ENCODE data around the gene HRH3. TPM values are rescaled to one million over a fixed set of nuclear protein-coding genes. Genes with fewer than 3 reads are reported as not detected.

Gene HRH3
- total RNA-seq, 2 donors from 2014 or later = 0.18 to 0.51 TPM

- no peak overlapping the region for H3K27ac ChIP-seq
- WGBS = 91% methylated on average over 17 of the region's 18 CpGs
Measured at GRCh38 chr20:62197801-62198200, 22.3 kb downstream of the HRH3 start.

GRCh38 chr20:62197311-62197710 lies 22.8 kb downstream of the HRH3 start:
- peaks cover 0 to 22% of the 10 kb centered on the region in 2 donors for H3K36me3 ChIP-seq
- H3K4me1 ChIP-seq (replicated peaks) = no peaks in the 10 kb centered on the region
- WGBS = 85% methylated on average over 9 of the region's 9 CpGs
- no peaks in the 10 kb centered on the region for H3K27me3 ChIP-seq (replicated peaks; ENCODE audit: insufficient read depth)
- no peak overlapping the region for H3K4me3 ChIP-seq
- intact Hi-C loops (cut with DNase I) = no loop called here
- no peak for DNase-seq (ENCODE audit: low spot score)
- TF ChIP-seq POLR2AphosphoS5 (IDR thresholded peaks at IDR 0.05) (no peak), POLR2A (IDR thresholded peaks at IDR 0.05) (no peak), CTCF (IDR thresholded peaks at IDR 0.05) (no peak)
- no peaks in the 10 kb centered on the region for H3K9me3 ChIP-seq
- H3K27ac ChIP-seq = no peak overlapping the region

More at GRCh38 chr20:62197801-62198200, 22.3 kb downstream of the HRH3 start:
- no peaks in the 10 kb centered on the region for H3K27me3 ChIP-seq (replicated peaks; ENCODE audit: insufficient read depth)
- no peaks in the 10 kb centered on the region for H3K4me1 ChIP-seq (replicated peaks)
- no peak overlapping the region for H3K4me3 ChIP-seq
- TF ChIP-seq POLR2AphosphoS5 (IDR thresholded peaks at IDR 0.05) (no peak), CTCF (IDR thresholded peaks at IDR 0.05) (no peak), POLR2A (IDR thresholded peaks at IDR 0.05) (no peak)
- intact Hi-C loops (cut with DNase I) = no loop called here
- DNase-seq (ENCODE audit: low spot score) = no peak
- H3K36me3 ChIP-seq = peaks cover 0 to 22% of the 10 kb centered on the region in 2 donors
- H3K9me3 ChIP-seq = no peaks in the 10 kb centered on the region

- TF ChIP-seq CTCF (IDR thresholded peaks at IDR 0.05) (no peak), POLR2AphosphoS5 (IDR thresholded peaks at IDR 0.05) (no peak), POLR2A (IDR thresholded peaks at IDR 0.05) (no peak)
- DNase-seq (ENCODE audit: low spot score) = no peak
- Histone ChIP-seq H3K27me3 (replicated peaks; ENCODE audit: insufficient read depth) (no peaks in the 10 kb centered on the region), H3K36me3 (peaks cover 0 to 22% of the 10 kb centered on the region in 2 donors), H3K27ac (no peak overlapping the region), H3K4me1 (replicated peaks) (no peaks in the 10 kb centered on the region), H3K4me3 (no peak overlapping the region), H3K9me3 (no peaks in the 10 kb centered on the region)
- intact Hi-C loops (cut with DNase I) = no loop called here
- 97% methylated on average over 10 of the region's 10 CpGs for WGBS
Measured at GRCh38 chr20:62196286-62196685, 23.8 kb downstream of the HRH3 start.

- Histone ChIP-seq H3K4me1 (replicated peaks) (no peaks in the 10 kb centered on the region), H3K27ac (no peak overlapping the region), H3K27me3 (replicated peaks; ENCODE audit: insufficient read depth) (no peaks in the 10 kb centered on the region), H3K9me3 (no peaks in the 10 kb centered on the region), H3K4me3 (no peak overlapping the region), H3K36me3 (peaks cover 0 to 17% of the 10 kb centered on the region in 2 donors)
- intact Hi-C loops (cut with DNase I) = no loop called here
- no peak for DNase-seq (ENCODE audit: low spot score)
- 90% methylated on average over 10 of the region's 10 CpGs for WGBS
- TF ChIP-seq CTCF (IDR thresholded peaks at IDR 0.05) (no peak), POLR2AphosphoS5 (IDR thresholded peaks at IDR 0.05) (no peak), POLR2A (IDR thresholded peaks at IDR 0.05) (no peak)
Measured at GRCh38 chr20:62195736-62196135, 24.3 kb downstream of the HRH3 start.

GRCh38 chr20:62195075-62195405 lies 25.0 kb downstream of the HRH3 start:
- Histone ChIP-seq H3K36me3 (peaks cover 0 to 13% of the 10 kb centered on the region in 2 donors), H3K4me1 (replicated peaks) (no peaks in the 10 kb centered on the region), H3K4me3 (no peak overlapping the region), H3K27me3 (replicated peaks; ENCODE audit: insufficient read depth) (no peaks in the 10 kb centered on the region), H3K27ac (no peak overlapping the region), H3K9me3 (no peaks in the 10 kb centered on the region)
- no peak for TF ChIP-seq POLR2AphosphoS5 (IDR thresholded peaks at IDR 0.05)
- no peak for TF ChIP-seq CTCF (IDR thresholded peaks at IDR 0.05)
- no peak for TF ChIP-seq POLR2A (IDR thresholded peaks at IDR 0.05)
- 67% methylated on average over 8 of the region's 8 CpGs for WGBS
- intact Hi-C loops (cut with DNase I) = no loop called here
- DNase-seq (ENCODE audit: low spot score) = no peak

All from prostate gland (tissue), 2 donors.